Stromal cell of bone marrow (primary cell): ENCODE measurements around the gene PSME2.
"Not testable (repeated sequence)": the region's sequence is repeated elsewhere in the genome, so short reads cannot be mapped to it uniquely, and the experiment has no call there.

Experiments
- DNase-seq: peaks from one replicate; pipeline ENCODE4 v3.0.0-alpha.2; 2012; ENCODE audit warnings: low read depth

PSME2 gene

DNA sequence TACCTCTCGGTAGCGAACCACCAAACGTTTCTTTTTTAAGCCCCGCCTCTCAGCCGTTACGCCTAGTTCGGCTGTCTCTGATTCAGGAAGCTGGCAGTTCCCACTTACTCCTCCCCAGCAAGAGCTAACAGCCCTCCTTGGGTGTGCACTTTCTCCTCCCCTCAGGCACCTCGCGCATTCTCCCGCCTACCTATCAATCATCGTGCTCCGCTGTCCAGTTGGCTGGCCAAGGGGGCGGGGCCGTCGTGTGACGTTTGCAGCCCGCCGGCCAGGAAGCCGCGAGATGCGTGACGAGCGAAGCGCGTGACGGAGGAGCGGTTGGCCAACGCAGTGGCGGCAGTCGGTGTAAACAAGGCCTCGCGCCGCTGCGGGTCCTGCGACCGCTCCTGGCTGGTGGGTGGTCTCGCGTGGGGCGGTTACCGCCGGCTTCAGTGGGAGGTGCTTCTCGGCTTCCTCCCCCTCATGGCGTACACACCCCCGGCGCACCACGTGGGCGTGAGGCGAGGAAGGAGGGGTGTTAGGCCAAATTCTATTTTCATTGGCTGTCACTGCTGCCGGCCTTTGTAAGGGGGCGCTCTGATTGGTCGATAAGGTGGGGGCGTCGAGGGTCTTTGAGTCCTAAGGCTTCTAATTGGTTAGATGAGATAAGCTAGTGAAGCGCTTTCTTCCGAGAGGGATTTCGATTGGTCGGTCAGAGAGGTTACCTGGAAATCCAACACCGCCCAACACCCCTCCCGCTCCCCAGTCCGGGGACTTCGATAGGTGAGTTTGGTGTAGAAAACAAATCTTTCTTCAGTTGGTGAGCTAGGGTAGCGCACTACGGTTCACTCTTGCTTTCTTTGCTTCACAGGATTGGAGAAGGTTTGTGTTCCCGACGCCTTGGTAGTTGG is 31.6 kb downstream of the PSME2 start, which contains the start of the genes DCAF11 and NRL:
Gene DCAF11, plus strand, starts transcription at position 246 of the 890 bp plus-strand sequence. CDS start 818 bp downstream, outside the sequence.
Gene NRL, minus strand, starts transcription at position 418 of the 890 bp plus-strand sequence. CDS start 32,101 bp downstream, outside the sequence.
- DNase-seq, result peak; percentile 99

- peak; percentile 81 for DNase-seq
Observed at GRCh38 chr14:24113801-24114531, 32.4 kb downstream of the PSME2 start.

GRCh38 chr14:24113379-24113800 is 33.0 kb downstream of the PSME2 start:
- no peak for DNase-seq

- DNase-seq, result no peak
Observed at GRCh38 chr14:24110523-24110922, 35.9 kb downstream of the PSME2 start.

DNA sequence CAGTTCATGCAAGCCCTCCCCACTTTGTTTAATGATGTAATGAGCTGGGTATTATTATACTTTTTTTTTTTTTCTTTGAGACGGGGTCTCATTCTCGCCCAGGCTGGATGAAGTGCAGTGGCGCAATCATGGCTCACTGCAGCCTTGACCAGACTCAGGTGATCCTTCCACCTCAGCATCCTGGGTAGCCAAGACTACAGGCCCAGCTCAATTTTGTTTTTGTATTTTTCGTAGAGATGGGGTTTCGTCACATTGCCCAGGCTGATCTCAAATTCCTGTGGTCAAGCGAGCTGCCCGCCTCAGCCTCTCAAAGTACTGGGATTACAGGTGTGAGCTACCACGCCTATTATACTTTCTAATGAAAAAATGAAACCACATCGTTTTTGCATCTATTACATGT is 36.4 kb downstream of the PSME2 start:
- no peak for DNase-seq

DNA sequence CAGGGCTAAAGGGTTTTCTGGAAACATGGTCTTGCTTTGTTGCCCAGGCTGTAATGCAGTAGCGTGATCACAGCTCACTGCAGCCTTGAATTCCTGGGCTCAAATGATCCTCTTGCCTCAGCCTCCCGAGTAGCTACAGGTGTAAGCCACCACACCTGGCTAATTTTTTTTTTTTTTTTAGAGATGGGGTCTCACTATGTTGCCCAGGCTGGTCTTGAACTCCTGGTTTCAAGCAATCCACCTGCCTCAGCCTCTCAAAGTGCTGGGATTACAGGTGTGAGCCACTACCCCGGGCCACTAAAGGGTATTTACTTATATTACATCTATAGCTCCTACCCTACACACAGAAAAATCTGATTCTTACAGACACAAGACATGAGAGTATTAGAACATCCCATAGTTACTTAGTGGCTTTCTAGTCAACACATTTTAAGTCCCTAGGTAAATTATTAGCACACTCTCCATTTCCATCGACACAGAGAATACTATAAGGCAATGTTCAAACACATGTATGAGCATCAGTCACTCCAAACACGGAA is 38.0 kb downstream of the PSME2 start:
- DNase-seq, result no peak

DNA sequence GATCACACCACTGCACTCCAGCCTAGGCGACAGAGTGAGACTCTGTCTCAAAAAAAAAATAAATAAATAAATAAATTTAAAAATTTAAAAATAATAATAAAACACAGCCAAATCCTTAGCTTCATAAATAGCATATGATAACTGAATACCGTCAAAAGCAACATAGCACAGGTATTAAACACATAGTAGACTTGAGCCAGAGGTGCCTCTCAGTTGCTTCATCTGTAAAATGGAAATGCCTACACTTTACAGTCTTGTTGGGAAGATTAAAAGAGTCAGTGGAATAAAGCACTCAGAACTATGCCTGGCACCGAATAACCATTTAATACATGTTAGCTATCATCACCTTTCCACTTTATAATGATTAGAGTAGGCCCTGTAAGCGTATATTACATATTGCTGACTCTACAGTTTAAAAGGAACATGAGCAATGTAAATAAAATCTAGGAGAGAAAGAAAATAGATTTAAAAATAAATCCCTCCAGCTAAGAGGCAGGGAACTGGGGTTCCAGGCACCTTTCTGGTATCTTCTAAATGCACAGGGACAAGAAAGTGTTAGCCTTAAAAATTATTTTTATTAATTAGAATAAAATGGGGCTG is 39.6 kb downstream of the PSME2 start:
- DNase-seq, result no peak

DNA sequence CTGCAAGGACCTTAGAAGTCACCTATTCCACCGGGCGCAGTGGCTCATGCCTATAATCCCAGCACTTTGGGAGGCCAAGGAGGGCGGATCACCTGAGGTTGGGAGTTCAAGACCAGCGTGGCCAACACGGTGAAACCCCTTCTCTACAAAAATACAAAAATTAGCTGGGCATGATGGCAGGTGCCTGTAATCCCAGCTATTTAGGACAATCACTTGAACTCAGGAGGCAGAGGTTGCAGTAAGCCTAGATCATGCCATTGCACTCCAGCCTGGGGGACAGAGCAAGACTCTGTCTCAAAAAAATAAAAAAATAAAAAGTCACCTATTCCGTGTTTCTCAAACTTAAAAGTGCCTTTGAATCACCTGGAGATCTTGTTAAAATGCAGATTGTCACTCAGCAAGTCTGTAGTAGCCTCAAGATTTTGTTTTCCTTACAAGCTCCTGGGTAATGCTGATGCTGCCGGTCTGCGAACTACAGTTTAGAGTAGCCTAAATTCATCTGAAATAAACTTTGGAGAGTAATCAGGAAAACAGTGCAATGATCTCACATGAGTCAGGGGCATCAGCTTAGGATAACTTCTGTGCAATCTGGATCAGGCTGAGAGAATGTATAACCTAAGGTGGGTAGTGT is 40.7 kb downstream of the PSME2 start:
- DNase-seq, result not testable (repeated sequence)

DNA sequence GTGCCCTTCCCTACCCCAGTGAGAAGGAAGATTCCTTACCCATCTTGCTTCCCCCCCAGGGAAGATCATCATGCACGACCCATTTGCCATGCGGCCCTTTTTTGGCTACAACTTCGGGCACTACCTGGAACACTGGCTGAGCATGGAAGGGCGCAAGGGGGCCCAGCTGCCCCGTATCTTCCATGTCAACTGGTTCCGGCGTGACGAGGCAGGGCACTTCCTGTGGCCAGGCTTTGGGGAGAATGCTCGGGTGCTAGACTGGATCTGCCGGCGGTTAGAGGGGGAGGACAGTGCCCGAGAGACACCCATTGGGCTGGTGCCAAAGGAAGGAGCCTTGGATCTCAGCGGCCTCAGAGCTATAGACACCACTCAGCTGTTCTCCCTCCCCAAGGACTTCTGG is 43.0 kb downstream of the PSME2 start:
- DNase-seq, result no peak

DNA sequence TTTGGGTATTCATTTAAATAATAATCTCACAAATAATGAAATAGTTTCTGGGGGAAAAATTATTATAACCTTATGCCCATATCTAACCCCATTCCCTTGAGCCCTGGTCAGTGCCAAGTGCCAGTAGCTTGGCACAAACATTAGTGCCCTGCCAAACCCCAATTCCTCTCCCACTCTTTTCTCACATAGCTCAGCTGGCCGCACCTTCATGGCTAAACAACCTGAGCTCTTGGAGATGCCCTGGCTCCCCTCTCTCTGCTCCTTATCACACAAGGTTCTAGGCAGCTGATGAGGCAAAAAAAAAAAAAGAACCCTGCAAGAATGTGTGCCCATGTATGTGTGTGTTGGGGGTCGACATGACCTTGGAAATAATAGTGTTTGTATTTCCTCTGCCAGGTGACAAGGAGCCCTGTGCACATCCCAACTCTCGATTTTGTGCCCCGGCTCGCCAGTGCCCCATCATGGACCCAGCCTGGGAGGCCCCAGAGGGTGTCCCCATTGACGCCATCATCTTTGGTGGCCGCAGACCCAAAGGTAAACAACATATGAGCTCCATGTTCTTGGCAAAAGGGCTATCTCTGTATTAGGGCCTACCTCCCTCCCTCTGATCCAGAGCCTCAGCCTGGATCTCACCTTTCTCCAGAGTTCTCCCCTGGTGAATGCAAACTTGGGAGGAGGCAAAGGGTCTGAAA is 43.9 kb downstream of the PSME2 start:
- DNase-seq, result no peak

DNA sequence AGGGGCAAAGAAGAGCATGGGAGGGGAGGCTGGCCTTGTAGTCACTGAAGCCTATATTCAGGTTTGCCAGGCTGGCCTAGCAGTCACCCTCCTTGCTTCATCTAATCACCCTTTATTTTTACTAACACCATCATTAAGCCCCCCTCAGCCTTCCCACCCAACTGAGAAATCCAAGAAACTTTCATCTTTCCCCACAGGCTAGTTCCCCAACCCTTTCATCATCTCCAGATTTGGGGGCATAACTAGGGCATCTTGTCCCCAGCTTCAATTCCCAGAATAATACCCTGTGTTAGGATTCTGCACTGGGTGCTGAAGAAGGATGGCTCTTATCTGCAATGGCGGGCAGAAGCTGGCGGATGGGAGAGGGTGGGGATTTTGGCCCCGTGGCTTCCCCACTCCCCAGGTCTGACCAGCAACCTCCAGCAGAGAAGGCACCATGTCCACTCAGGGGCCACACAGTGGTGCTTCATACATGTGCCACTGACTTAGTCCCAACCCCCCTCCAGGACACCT is 45.4 kb downstream of the PSME2 start:
- no peak for DNase-seq

- DNase-seq, result no peak
Observed at GRCh38 chr14:24100197-24100981, 46.0 kb downstream of the PSME2 start.

DNA sequence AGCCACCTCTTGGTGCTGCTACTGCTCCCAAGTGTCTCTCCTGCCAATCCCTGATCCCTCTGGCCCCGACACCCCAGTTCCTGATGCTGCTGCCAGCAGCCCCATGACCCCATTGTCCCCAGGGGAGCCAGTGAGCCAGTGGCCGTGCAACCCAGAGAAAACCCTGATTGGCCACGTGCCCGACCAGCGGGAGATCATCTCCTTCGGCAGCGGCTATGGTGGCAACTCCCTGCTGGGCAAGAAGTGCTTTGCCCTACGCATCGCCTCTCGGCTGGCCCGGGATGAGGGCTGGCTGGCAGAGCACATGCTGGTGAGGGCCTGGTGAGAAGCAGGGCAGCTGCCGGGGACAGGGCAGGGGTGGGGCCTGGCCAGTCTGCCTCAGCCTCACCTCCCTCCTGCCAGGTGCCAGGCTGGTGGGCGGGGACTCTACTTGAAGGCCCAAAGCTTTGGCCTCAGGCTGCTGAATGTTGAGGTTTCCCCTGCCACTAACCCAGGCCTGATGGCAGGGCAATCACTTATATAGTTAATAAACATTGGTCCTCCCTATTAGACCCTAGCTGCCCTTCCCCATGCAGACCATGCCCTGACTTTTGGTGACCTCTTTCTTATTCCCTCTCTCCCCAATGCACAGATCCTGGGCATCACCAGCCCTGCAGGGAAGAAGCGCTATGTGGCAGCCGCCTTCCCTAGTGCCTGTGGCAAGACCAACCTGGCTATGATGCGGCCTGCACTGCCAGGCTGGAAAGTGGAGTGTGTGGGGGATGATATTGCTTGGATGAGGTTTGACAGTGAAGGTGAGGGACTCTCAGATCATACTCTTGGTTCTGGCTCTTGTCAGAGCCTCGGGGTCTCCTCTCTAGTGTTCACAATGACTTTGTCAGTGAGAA is 47.2 kb downstream of the PSME2 start:
- no peak for DNase-seq

DNA sequence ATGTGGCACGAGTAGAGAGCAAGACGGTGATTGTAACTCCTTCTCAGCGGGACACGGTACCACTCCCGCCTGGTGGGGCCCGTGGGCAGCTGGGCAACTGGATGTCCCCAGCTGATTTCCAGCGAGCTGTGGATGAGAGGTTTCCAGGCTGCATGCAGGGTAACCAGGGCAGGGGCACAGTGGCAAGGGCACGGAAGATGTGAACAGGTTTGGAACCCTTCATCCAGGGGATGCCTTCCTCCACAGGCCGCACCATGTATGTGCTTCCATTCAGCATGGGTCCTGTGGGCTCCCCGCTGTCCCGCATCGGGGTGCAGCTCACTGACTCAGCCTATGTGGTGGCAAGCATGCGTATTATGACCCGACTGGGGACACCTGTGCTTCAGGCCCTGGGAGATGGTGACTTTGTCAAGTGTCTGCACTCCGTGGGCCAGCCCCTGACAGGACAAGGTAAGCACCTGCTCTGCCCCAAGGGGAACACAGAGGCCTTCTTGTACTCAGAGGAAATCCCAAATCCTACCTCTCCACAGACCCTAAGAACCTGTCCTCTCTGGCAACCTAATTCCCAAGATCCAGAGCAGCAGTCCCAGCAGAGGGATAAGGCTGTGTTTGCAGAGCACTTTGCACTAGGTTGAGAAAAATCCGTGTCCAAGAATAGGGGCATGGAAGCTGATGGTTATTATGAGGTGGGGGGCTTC is 48.0 kb downstream of the PSME2 start:
- no peak for DNase-seq

- no peak for DNase-seq
Observed at GRCh38 chr14:24096545-24097181, 49.7 kb downstream of the PSME2 start.

DNA sequence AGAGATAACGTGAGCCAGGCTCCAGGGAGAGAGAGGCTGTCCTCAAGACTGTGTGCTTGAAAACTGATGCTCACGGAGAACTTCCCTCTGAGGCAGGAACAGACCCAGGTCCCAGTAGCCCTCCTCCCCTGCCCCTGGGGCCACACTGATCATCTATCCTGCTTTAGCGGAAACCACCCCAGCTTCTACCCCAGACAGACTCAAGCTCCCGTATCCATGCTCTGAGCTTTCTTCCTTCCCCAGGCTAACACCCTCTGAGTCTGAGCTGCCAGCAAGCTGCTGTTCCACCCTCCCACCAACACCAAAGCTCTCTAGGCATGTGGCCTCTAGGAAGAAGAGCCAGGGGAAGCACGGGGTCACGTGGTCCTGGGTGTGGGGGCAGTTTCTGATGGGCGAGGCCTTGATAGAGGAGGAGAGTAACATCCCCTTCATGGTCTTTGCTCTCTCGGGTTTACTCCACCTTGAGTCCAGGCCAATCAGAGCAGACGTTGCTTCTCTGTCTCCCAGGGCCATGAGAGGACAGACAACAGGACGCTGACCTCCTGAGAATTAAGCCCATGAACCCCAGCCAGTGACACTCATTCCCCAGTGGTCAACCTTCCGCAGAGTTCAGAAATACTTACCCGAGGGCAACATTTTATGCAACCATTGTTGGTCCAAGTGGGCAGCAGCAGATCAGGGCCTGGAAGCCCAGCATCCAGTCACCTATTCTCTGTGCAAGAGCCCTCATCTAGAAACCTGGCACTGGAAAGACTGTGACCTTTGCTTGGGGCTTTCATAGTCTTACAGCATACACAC is 50.9 kb downstream of the PSME2 start:
- no peak for DNase-seq

DNA sequence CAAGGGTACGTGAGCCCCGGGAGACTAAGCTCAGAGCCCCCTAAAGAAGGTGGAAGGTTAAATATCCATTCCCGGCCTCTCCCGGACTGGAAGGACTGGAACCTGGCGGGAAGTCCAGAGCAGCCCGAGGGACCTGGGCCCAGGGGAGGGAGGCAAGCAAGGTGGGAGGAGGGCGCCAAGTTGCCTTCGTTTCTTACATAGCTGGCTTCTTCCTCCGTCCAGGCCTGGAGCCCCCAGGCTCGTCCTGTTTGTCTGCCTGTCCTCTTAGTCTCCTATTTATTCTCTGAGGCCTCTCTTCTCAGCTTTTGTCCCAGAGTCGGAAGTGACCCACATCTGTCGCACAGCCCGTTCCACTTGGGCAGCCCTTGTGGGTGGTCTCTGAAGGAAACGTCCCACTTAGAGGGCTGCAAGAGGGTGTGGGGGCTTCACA is 51.6 kb downstream of the PSME2 start:
- DNase-seq, result no peak
